Fibroblast of the conjunctiva (primary cell): ENCODE results near the gene HEATR3.
"Not testable (repeated sequence)": the region's sequence is repeated elsewhere in the genome, so short reads cannot be mapped to it uniquely, and the experiment has no call there.

Source experiments
- DNase-seq: peaks from one replicate; pipeline ENCODE4 v3.0.0-alpha.2; 2010; ENCODE audit warnings: low read depth

Gene HEATR3

DNA sequence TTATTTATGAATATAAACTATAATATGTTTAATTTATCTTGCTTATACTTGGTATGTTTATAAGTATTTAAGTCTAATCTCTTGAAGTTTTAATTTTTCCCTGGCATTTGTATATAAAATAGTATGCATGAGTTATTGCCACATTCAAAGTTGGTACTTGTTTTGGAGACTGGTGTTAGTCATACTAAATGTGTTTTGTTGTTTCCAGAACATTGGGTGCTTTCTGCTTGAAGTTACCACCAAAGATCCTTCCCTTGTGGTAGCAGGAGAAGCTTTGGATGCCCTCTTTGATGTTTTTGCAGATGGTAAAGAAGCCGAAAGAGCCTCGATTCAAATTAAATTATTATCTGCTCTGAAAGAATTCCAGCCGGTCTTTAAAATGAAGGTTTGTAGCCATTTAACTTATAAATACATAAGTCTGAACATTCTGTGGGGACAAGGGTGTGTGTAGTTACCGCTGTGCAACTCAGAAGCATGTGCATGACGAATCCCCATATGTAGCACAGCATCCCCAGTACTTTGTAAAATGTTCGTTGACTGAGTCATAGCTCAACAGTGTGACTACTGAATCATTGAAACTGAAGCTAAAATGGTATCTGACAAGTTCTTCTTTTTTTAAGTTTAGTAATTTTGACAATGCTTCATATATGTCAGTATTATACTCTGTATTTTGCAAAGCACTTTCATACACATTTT, 36.4 kb downstream of the HEATR3 start:
- peak; percentile 49 for DNase-seq

DNA sequence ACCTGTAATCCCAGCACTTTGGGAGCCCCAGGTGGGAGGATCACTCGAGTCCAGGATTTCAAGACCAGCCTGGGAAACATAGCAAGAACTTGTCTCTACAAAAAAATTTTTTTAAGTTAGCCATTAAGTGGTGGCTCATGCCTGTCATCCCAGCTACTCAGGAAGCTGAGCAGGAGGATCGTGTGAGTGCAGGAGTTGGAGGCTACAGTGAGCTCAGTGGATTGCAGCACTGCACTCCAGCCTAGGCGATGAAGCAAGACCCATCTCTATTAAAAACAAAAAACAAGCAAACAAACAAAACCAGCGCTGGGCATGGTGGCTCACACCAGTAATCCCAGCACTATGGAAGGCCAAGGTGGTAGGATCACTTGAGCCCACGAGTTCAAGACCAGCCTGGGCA, 38.0 kb downstream of the HEATR3 start:
- DNase-seq = no peak

DNA sequence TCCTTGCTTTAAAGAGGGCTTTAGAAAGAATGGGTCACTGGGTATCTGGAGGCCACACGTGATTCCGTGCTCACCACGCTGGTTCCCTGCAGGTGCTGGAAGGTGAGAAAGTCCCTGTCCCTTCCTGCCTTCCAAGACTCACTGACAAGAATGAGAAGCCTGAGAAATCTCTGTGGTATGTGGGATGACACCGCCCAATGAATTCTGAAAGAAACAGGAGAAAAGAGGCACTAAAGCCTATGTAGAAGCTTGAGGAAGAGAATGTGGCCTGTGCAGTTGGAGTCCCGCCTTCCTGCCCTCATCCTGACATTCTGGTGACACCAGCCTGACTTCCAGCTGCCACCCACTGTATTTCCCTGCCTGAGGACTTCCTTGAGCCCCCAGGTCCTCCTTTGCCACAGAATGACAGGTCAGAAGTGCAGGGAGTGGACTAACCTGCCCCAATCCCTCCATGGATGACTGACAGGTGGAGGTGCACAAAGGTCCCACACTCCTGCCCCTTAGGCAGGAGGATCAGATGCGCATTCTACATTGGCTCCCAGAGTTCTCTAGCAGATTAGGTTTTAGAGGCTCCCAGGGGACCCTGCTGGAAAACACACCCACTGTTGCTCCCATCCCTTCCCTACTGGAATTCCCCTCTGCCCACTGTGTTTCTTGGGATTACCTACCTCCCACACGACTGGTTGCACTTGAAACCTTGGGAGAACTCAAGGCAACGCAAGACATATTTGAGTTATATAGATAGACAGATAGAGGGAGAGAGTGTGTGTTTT, 48.8 kb downstream of the HEATR3 start:
- DNase-seq = no peak

DNA sequence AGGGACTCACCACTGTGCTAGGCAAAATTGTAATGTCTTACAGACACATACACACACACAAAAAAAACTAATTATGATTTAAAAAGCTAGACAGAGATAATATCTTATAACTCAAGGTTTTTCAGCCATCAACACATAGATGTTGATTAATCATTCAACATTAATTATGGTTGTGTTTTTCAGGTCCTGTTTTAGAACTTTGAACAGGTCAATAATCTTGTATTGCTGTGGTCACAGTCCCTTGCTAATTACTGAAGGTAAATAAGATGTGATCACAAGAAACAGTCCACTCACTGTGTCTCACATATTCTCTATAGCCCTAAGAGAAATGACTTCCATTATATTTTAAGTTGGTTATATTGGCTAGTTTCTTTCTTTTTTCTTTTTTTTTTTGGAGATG, 54.9 kb downstream of the HEATR3 start:
- DNase-seq = no peak

DNA sequence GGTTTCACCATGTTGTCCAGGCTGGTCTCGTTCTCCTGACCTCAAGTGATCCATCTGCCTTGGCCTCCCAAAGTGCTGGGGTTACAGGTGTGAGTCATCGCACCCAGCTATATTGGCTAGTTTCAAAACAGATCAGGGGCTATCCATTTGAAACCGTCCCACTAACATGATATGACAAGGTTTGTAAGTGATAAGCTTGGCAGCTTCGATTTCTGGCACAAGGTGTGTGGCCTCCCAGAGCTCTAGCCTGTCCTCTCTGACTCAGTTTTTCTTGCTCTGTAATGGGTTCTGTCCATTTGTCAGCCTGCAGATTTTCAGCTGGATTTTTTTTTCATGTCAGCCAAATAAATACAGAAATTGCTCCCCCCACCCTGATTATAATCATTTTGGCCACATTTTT, 55.5 kb downstream of the HEATR3 start:
- DNase-seq = no peak

DNA sequence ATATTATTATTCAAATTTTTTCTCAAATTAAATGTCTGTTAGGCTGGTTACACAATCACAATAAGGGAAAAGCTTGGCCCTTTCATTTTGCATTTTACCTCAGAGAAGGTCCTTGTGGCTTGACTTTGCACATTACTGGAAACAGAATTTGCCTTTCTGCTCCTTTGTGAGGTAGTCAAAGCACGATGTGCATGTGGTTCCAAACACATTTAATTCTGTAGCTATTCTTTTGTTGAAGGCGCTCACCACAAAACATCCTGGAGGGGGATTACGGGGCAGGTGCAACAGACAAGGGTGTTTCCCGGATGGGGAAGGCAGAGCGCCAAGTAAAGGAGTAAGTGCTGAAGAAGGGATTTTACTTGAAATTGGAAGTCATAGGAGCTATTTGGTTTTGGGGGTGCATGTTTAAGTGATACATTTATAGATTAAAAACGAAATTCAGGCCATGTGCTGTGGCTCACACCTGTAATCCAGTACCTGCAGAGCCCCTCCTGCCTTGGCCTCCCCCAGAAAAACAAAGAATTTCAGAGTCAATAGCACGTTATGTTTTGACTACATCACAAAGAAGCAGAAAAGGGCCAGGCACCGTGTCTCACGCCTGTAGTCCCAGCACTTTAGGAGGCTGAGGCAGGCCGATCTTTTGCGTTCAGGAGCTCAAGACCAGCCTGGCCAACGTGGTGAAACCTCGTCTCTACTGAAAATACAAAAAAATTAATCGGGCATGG, 56.1 kb downstream of the HEATR3 start:
- DNase-seq = no peak

DNA sequence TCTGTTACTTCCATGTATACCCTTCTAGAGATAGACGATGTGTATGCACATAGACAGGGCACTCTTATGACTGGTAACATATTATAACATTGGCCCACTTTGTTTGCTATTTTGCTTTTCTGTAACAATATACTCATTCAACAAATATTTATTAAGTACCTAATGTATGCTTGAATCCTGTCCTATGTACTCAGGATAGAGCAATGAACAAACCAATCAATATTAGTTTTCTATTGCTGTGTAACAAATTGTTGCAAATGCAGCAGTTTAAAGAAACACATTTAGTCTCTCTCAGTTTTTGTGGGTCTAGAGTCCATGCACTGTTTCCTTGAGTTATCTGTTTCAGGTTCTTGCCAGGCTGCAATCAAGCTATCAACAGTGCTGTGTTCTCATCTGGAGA, 57.6 kb downstream of the HEATR3 start:
- DNase-seq = no peak

DNA sequence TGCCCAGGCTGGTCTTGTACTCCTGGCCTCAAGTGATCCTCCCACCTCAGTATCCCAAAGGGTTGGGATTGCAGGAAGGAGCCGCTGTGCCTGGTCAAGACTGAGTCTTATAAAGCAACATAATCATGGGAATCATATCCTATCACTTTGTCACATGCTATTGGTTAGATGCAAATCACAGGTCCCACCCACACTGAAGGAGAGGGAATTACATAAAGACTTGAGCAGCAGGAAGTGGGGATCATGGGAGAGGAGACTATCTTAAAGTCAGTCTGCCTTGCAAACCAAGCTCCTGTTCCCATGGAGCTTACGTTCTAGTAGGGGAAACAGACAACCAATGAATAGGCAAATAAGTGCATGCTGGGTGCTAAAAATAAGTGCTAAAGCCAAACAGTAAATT, 59.0 kb downstream of the HEATR3 start:
- DNase-seq = no peak

DNA sequence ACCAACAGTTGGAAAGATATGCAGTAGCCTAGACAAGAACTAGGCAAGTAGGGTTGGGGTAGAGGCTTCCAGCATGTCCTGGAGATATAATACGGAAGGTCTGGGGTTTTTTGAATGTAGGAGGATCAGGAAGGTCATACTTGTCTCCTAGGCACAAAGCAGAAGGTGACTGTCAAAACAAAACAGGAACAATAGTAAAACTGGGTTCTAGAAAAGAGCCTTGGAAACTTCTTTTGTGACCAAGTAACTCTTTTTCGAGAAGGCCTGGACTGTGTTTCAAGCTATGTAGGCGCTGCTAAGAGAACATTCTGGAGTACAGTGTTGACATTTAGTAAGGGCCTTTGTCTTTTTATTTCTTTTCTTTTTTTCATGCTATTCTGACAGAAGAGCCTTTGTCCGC, 60.4 kb downstream of the HEATR3 start:
- DNase-seq = no peak

DNA sequence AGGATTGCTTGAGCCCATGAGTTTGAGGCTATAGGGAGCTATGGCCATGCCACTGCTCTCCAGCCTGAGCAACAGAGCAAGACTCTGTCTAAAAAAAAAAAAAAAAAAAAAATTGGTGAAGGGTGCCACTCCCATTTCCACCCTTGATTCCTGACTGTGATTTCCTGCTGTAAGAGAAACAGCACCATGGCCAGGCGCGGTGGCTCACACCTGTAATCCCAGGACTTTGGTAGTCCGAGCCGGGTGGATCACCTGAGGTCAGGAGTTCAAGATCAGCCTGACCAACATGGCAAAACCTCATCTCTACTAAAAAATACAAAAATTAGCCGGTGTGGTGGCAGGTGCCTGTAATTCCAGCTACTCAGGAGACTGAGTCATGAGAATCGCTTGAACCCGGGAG, 66.8 kb downstream of the HEATR3 start:
- DNase-seq = not testable (repeated sequence)

DNA sequence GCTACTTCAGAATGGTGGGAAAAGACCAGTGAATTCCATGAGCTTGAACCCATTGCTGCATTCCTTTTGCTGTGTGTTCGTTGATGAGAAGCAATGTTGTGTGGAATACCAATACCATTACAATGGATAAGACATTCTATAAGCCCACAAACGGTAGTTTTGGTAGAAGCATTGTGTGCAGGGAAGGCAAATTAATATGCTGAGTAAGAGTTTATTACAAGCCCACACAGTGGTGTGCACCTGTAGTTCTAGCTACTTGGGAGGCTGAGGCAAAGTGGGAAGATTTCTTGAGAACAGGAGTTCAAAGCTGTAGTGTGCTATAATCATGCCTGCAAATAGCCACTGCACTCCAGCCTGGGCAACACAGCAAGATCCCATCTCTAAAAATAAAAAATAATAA, 67.4 kb downstream of the HEATR3 start:
- no peak for DNase-seq

DNA sequence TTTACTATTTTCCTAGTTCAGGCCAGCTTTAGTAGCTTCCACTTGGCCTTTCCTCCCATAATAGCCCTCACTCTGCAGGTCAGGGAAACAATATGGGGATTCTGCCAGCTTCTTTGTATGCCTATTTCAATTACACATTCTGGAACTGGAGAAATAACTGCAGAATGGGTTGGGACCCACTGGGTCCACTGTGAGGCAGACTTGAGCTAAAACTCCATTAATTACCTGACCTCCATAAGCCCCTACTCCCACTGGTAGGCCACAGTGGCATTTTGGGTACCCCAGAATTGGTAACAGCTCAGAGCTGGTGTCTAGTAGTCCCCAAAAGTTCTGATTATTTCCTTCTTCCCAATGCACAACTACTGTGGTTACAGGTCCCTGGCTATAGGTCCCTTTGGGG, 70.6 kb downstream of the HEATR3 start:
- DNase-seq = no peak

DNA sequence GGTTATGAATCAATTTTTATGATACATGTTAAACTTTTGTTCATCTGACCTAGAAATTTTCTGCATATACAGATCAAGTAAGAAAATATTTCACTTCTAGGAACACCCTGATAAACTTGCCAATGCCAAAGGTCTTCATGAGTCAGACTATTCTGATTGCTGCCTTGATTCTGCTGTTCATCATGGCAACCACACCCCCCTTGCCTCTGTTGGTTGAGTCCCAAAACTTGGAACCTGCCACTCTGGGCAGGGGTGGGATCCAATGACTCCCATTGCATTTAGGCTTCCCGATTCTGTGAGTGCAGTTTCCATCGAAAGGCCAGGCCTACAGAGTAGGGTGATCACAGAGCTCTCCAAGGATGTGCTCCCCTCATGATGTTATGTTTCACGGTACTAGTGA, 71.5 kb downstream of the HEATR3 start:
- no peak for DNase-seq

DNA sequence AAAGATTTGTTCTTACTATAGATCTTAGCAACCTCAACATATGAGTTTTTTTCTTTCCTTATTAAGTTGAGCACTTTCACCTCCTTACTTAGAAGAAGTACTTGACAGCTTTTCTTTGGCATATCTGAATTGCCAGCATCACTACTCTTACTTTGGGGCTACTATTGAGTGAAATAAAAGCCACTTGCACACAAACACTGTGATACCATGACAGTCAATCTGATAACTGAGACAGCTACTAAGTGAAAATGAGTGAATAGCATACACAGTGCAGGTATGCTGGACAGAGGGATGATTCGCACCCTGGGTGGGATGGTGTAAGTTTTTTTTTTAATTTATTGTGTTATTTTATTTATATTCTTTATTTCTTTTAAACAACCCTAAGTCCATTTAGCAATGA, 73.8 kb downstream of the HEATR3 start:
- no peak for DNase-seq

DNA sequence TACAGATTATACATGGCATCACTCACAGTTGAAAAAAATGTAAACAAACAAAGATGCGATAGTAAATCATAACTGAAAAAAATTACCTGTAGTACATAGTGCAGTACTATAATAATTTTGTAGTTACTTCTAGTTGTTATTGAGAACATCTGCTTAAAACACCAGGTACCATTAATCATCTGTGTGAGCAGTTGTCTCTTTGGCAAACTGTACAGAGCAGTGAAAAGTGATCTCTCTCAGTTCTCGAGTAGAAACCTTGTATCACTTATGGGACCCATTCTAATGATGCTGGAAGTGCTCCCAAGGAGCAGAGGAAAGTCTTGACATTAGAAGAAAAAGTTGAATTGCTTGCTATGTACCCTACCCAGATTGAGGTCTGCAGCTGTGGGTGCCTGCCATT, 78.4 kb downstream of the HEATR3 start:
- no peak for DNase-seq

DNA sequence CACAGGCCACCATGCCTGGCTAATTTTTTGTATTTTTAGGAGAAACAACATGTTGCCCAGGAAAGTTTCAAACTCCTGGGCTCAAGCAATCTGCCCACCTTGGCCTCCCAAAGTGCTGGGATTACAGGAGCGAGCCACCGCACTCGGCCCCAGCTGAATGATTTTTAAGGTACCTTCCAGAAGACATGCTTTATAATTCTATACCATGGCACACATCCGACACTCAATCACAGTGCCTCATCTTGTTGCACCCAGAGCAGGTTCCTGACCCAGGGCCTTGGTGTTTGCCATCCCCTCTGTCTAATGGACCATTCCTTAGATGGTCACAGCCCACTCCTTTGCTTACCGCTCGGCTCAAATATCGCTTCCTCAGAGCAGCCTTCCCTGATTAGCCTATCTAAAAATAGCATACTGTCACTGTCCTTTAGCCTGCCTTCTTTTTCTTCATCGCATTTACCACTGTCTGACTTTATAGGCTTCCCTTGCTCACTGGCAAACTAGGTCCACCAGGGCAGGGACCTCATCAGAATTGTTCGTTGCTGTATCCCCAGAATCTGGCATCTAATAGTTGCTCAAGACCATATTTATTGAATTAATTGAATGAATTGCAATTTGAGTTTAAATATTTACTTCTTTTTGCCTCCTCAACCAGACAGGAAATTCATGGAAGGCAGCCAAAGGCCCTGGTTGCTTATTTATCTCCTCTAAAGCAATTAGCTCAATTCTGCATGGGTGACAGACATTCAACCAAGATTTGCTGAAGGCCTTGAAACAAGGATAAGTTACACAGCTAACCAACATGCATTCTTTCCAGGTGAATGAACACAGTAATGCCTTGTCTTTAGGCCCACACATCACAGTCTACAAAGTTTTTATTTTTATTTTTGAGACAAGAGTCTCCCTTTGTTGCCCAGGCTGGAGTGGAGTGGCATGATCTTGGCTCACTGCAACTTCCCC, 81.0 kb downstream of the HEATR3 start:
- no peak for DNase-seq

DNA sequence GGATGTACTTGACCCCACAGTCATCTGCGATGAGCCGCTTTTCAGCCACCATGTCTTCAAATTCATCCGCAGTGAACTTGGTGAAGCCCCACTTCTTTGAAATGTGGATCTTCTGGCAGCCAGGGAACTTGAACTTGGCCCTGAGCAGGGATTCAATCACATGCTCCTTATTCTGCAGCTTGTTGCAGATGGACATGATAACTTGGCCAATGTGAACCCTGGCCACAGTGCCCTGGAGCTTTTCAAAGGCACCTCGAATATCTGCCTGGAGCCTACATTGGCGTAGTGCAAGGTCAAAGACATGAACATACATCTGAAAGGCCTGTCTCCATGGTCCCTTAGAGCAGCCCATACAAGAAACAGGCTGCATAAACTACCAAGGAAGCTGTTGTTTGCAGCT, 85.6 kb downstream of the HEATR3 start:
- no peak for DNase-seq

DNA sequence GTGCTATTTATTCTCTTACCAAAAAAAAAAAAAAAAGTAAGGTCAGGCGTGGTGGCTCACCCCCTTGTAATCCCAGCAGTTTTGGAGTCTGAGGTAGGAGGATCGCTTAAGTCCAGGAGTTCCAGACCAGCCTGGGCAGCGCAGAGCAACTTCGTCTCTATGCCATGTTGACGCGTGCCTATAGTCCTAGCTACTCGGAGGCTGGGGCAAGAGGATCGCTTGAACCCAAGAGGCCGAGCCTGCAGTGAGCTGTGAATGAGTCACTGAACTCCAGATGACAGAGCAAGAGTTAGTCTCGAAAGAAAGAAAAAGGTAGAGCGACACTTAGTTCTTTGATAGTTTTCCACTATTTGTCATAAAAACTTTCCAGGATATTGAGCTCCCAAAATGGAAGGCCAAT, 86.0 kb downstream of the HEATR3 start:
- no peak for DNase-seq

DNA sequence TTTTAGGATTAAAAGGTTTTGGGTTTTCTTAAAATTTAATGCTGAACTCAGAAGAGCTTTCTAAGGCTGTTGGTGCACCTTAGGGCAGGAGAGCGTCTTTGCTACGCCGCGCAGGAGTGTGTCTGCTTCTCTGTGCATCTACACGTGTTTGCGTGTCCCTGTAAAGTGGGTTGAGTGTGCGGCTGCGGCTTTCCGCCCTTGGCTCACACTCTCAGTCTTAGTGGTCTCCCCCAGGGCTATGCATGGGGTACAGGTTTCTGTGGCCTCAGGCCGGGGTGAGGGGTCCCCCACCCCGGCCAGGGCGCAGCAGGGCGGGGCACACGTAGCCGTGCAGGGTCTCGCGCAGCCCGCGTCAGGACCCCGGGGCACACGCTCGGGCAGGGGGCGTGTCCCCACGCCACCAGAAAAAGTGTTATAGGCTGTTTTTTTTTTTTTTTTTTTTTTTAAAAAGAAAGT, 86.6 kb downstream of the HEATR3 start:
- no peak for DNase-seq

DNA sequence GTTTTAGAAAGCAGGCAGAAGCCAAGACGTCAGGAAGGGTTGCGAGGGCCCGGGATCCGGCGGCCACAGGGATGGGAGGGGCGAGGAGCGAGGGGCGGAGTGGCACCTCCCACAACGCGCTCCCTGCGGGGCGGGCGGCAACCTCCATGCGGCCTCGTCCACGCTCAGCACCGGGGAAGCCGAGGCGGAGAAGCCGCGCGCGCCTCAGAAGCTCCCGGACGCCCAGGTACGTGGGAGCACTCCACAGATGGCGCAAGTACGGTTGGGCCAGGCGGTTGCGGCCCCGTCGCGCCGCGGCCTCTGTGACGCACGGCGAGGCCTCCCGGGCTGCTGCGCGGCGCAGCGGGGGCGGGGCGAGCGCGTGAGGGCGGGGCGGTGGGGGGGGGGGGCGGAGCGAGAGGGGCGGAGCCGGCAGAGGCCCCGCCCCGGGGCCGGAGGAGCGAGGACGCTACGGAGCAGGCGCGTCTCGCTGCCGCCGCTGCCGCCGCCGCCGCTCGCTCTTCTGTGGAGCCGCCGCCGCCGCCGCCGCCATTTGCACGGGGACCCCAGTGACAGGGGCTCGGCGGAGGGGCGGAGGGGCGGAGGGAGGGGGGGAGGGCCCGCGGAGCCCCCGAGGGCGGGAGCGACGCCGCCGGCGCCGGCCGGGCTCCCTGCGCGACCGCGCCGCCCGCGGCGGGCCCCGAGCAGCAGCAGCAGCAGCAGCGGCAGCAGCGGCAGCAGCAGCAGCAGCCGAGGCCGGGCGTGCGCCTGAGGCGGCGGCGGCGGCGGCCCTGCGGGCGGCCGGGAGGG, 87.2 kb downstream of the HEATR3 start, which contains the start of gene TENT4B:
TENT4B (plus strand) TSS at position 500 of the 789 bp plus-strand sequence. CDS start 316 bp downstream, outside the sequence.
- peak; percentile 69 for DNase-seq
